MM.1S (cell line): ENCODE measurements around the gene OR10H5.
"Not testable (repeated sequence)": the region's sequence is repeated elsewhere in the genome, so short reads cannot be mapped to it uniquely, and the experiment has no call there.

ENCODE experiments used
- DNase-seq: peaks from one replicate; pipeline ENCODE4 v3.0.0-alpha.2; 2015
- H2AFZ ChIP-seq: fragments of 300-600 bp; sonication (generic); 2 replicates; pipeline ENCODE4 v1.6.0; 2016; ENCODE audit warnings: antibody characterized with exemption, low read length
- H3F3A ChIP-seq: fragments of 300-600 bp; sonication (generic); 2 replicates; pipeline ENCODE4 v1.6.1; 2016; ENCODE audit warnings: mild to moderate bottlenecking, antibody characterized with exemption, low read length, moderate library complexity, mixed read lengths; ENCODE audit not compliant: insufficient read depth
- H3K27ac ChIP-seq: fragments of 300-600 bp; sonication (generic); 2 replicates; pipeline ENCODE4 v1.5.1; 2016; ENCODE audit warnings: mild to moderate bottlenecking, low read length
- H3K27me3 ChIP-seq: fragments of 300-600 bp; sonication (generic); replicated peaks from 2 replicates; pipeline ENCODE4 v1.6.0; 2016; ENCODE audit warnings: low read length; ENCODE audit not compliant: insufficient read depth
- H3K36me3 ChIP-seq: fragments of 300-600 bp; sonication (generic); replicated peaks from 2 replicates; pipeline ENCODE4 v1.6.1; 2016; ENCODE audit warnings: mild to moderate bottlenecking, low read length, mixed read lengths; ENCODE audit not compliant: insufficient read depth
- H3K4me1 ChIP-seq: fragments of 300-600 bp; sonication (generic); 2 replicates; pipeline ENCODE4 v1.6.1; 2016; ENCODE audit warnings: low read length, mixed read lengths
- H3K4me2 ChIP-seq: fragments of 300-600 bp; sonication (generic); 2 replicates; pipeline ENCODE4 v1.6.0; 2016; ENCODE audit warnings: low read depth, low read length
- H3K4me3 ChIP-seq: fragments of 300-600 bp; sonication (generic); 2 replicates; pipeline ENCODE4 v1.5.1; 2016; ENCODE audit warnings: low read length, mixed read lengths
- H3K79me2 ChIP-seq: fragments of 300-600 bp; sonication (generic); 2 replicates; pipeline ENCODE4 v1.6.1; 2016; ENCODE audit warnings: mixed run types, low read length, mixed read lengths
- H3K9ac ChIP-seq: fragments of 300-600 bp; sonication (generic); 2 replicates; pipeline ENCODE4 v1.6.1; 2016; ENCODE audit warnings: low read length, mixed read lengths
- H3K9me2 ChIP-seq: fragments of 300-600 bp; sonication (generic); replicated peaks from 2 replicates; pipeline ENCODE4 v1.6.1; 2016; ENCODE audit warnings: mild to moderate bottlenecking, low read length, mixed read lengths; ENCODE audit not compliant: insufficient read depth
- H3K9me3 ChIP-seq: fragments of 300-600 bp; sonication (generic); replicated peaks from 2 replicates; pipeline ENCODE4 v1.6.1; 2016; ENCODE audit warnings: mild to moderate bottlenecking, low read length, mixed read lengths; ENCODE audit not compliant: insufficient read depth
- H4K20me1 ChIP-seq: fragments of 300-600 bp; sonication (generic); 2 replicates; pipeline ENCODE4 v1.6.1; 2016; ENCODE audit warnings: mild to moderate bottlenecking, low read length, moderate library complexity, mixed read lengths; ENCODE audit not compliant: insufficient read depth
- CTCF ChIP-seq: fragments of 300-600 bp; sonication (generic); IDR thresholded peaks from 2 replicates; pipeline ENCODE4 v1.5.1; 2016; ENCODE audit warnings: antibody characterized with exemption, low read length, mixed read lengths
- EZH2 ChIP-seq: fragments of 300-600 bp; sonication (generic); optimal IDR thresholded peaks from 2 replicates; pipeline ENCODE3; 2017; ENCODE audit warnings: low read depth, mild to moderate bottlenecking, antibody characterized with exemption, low read length, mixed read lengths
- EZH2phosphoT487 ChIP-seq: fragments of 300-600 bp; sonication (generic); IDR thresholded peaks from 2 replicates; pipeline ENCODE4 v1.6.1; 2018; ENCODE audit warnings: antibody characterized with exemption, low read length

Gene OR10H5

DNA sequence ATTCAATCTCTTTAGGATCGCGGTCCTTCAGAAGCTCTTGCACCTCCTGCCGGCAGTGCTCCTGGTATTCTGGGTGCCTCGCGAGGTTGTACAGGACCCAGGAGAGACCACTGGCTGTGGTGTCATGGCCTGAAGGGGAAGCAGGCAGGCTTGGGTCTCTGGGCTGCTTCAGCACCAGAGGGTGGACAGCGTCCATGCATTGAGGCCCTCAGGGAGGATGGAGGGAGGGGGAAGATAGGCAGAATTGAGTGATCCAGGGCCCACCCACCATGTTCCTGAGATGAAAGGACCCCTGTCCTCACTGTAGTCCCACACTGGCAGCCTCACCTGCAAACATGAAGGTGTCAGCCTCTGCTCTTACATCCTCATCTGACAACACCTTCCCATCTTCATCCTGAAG is 17.9 kb upstream of the OR10H5 start:
- no peaks in the 10 kb centered on the region for H3K79me2 ChIP-seq
- no peaks in the 10 kb centered on the region for H3K9me3 ChIP-seq
- no peaks in the 10 kb centered on the region for H3F3A ChIP-seq
- H3K4me1 ChIP-seq: no peaks in the 10 kb centered on the region
- TF ChIP-seq EZH2phosphoT487: no peak
- no peak for TF ChIP-seq CTCF
- no peak for TF ChIP-seq EZH2
- H3K27ac ChIP-seq: no peak overlapping the region
- H3K4me3 ChIP-seq: no peak overlapping the region
- H3K9ac ChIP-seq: no peak overlapping the region
- H3K9me2 ChIP-seq: no peaks in the 10 kb centered on the region
- H3K27me3 ChIP-seq: peaks cover 55% of the 10 kb centered on the region
- H2AFZ ChIP-seq: no peak overlapping the region
- H3K36me3 ChIP-seq: no peaks in the 10 kb centered on the region
- no peaks in the 10 kb centered on the region for H4K20me1 ChIP-seq
- DNase-seq: no peak
- H3K4me2 ChIP-seq: no peak overlapping the region

DNA sequence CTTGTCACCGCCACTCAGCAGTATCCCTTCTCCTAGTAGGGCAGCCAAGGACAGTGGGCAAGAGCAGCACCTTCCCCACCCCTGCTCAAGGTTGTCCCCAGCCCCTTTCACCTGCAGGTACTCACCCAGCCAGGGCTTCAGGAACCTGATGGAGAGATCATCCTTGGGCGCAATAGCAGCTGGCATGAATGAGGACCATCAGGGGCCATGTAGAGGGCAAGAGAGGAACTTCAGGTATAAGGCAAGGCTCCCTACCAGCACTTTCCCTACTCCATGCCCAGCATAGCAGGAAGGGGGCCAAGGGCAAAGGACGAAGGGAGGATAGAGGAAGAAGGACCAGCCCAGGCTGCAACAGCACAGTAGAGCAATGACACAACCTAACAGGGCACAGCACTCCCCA is 13.3 kb upstream of the OR10H5 start:
- H2AFZ ChIP-seq, H3K9ac ChIP-seq, H4K20me1 ChIP-seq, H3K4me3 ChIP-seq, H3K4me1 ChIP-seq, H3K9me3 ChIP-seq, H3K27ac ChIP-seq, H3K4me2 ChIP-seq, H3K9me2 ChIP-seq, H3K36me3 ChIP-seq, H3F3A ChIP-seq, DNase-seq, H3K79me2 ChIP-seq: not testable (repeated sequence)
- peaks cover 41% of the 10 kb centered on the region for H3K27me3 ChIP-seq

- no peaks in the 10 kb centered on the region for H3K4me1 ChIP-seq
- H3K4me2 ChIP-seq: no peak overlapping the region
- no peak for DNase-seq
- no peak overlapping the region for H2AFZ ChIP-seq
- no peaks in the 10 kb centered on the region for H4K20me1 ChIP-seq
- peaks cover 34% of the 10 kb centered on the region for H3K27me3 ChIP-seq
- H3K4me3 ChIP-seq: no peak overlapping the region
- H3K9me2 ChIP-seq: no peaks in the 10 kb centered on the region
- H3K79me2 ChIP-seq: no peaks in the 10 kb centered on the region
- no peak overlapping the region for H3K27ac ChIP-seq
- TF ChIP-seq CTCF (no peak), EZH2 (no peak), EZH2phosphoT487 (no peak)
- H3K36me3 ChIP-seq: no peaks in the 10 kb centered on the region
- no peaks in the 10 kb centered on the region for H3F3A ChIP-seq
- no peak overlapping the region for H3K9ac ChIP-seq
- H3K9me3 ChIP-seq: no peaks in the 10 kb centered on the region
These were observed 12.2 kb upstream of the OR10H5 start for GRCh38 chr19:15775249-15775648.

DNA sequence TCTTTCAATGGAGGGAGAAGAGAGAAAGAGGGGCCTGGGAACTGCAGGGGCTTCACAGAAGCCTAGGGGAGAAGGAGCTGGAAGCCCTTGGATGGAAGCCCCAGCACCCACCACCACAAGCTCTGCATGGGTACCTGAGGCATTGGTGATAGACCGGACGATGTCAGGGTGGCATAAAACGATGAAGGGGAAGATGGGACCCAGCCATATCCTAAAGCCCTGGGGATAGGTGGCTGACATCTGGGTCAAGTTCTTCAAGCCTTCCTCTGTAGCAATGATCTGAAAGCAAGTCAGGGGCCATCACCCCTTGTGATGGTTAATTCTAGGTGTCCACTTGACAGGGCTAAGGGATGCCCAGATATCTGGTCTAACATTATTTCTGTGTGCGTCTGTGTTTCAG is 11.2 kb upstream of the OR10H5 start:
- TF ChIP-seq CTCF: no peak

More for the DNA sequence above, 11.2 kb upstream of the OR10H5 start:
- peaks cover 25% of the 10 kb centered on the region for H3K27me3 ChIP-seq
- H3K4me2 ChIP-seq: no peak overlapping the region
- H2AFZ ChIP-seq: no peak overlapping the region
- DNase-seq: no peak
- no peak overlapping the region for H3K9ac ChIP-seq
- H3F3A ChIP-seq: no peaks in the 10 kb centered on the region
- H3K9me3 ChIP-seq: no peaks in the 10 kb centered on the region
- H3K4me3 ChIP-seq: no peak overlapping the region
- H4K20me1 ChIP-seq: no peaks in the 10 kb centered on the region
- H3K27ac ChIP-seq: no peak overlapping the region
- H3K9me2 ChIP-seq: no peaks in the 10 kb centered on the region
- no peaks in the 10 kb centered on the region for H3K36me3 ChIP-seq
- H3K4me1 ChIP-seq: no peaks in the 10 kb centered on the region
- H3K79me2 ChIP-seq: no peaks in the 10 kb centered on the region
